Upper lobe of left lung (tissue), 6 donors: ENCODE measurements around the gene VAPA. TPM values are rescaled to one million over a fixed set of nuclear protein-coding genes. Genes with fewer than 3 reads are reported as not detected.

ENCODE experiments used
- ATAC-seq, 2 donors: fragments of 200-7000 bp; cut with Tn5 transposase; one replicate each; pipeline ENCODE4 v1.9.1; 2022; ENCODE audit warnings: mild to moderate bottlenecking in 2 of 2, moderate library complexity in 2 of 2; ENCODE audit not compliant: low FRiP score in 2 of 2
- DNase-seq, 2 donors: peaks; one replicate each; pipeline ENCODE4 v3.0.0-alpha.2; 2019 to 2020
- H3K27ac ChIP-seq, 4 donors: fragments of 200-600 bp; sonication (generic); one replicate each; pipeline ENCODE4 v1.5.1; 2016 to 2019
- H3K27me3 ChIP-seq, 4 donors: fragments of 200-600 bp; sonication (generic); one replicate each; pipeline ENCODE4 v1.5.1; 2017 to 2019
- H3K36me3 ChIP-seq, 4 donors: fragments of 200-600 bp; sonication (generic); one replicate each; pipeline ENCODE4 v1.5.1; 2016 to 2019
- H3K4me1 ChIP-seq, 4 donors: fragments of 200-600 bp; sonication (generic); one replicate each; pipeline ENCODE4 v1.5.1; 2018 to 2019
- H3K4me3 ChIP-seq, 4 donors: fragments of 200-600 bp; sonication (generic); one replicate each; pipeline ENCODE4 v1.5.1; 2017 to 2019; ENCODE audit warnings: mild to moderate bottlenecking in 2 of 4, moderate library complexity in 1 of 4
- H3K9me3 ChIP-seq, 4 donors: fragments of 200-600 bp; sonication (generic); one replicate each; pipeline ENCODE4 v1.5.1; 2018 to 2019
- EP300 ChIP-seq, 4 donors: sonication (generic); formaldehyde crosslinking; IDR thresholded peaks; one replicate each; pipeline ENCODE4 v1.5.1; 2017; ENCODE audit warnings: antibody characterized with exemption in 4 of 4, control low read depth in 2 of 4
- POLR2A ChIP-seq, 4 donors: fragments of 450-650 bp; IDR thresholded peaks; one replicate each; pipeline ENCODE4 v1.5.1; 2016 to 2017; ENCODE audit warnings: antibody characterized with exemption in 4 of 4, mild to moderate bottlenecking in 2 of 4
- POLR2AphosphoS5 ChIP-seq, 2 donors: sonication (generic); formaldehyde crosslinking; IDR thresholded peaks; one replicate each; pipeline ENCODE4 v1.5.1; 2017; ENCODE audit warnings: antibody characterized with exemption in 2 of 2
- WGBS, 2 donors: methylation state at CpG; one replicate each; pipeline ENCODE4 v1.1.5; 2017 to 2018; 5-methylcytosine and 5-hydroxymethylcytosine counted together
- total RNA-seq, 6 donors: library from RNA; depleted of rRNA in 4 of 6; stranded (reverse); fragments of >200 nt in 4 of 6; gene quantifications; one replicate each; pipeline versions ENCODE4 v1.1.0 to v1.2.1, GENCODE V29; 2016 to 2021
- TF ChIP-seq, protein P1 (sequence below), 6 experiments: fragments of 450-650 bp in 4 of 6; fragments of 200-600 bp in 2 of 6; sonication (generic) in 2 of 6; IDR thresholded peaks; one replicate each; pipeline ENCODE4 v1.5.1; 2016 to 2019; ENCODE audit warnings: antibody characterized with exemption in 6 of 6
- donor health status: DM: no; HTN: no; CAD: no; lungs with moderate emphysema.
- donor health status: DM: no; HTN: yes; CAD: no; lungs with severe emphysema.

The VAPA gene
- total RNA-seq, 6 donors from 2014 or later = 233 to 566 (median 285) TPM

DNA sequence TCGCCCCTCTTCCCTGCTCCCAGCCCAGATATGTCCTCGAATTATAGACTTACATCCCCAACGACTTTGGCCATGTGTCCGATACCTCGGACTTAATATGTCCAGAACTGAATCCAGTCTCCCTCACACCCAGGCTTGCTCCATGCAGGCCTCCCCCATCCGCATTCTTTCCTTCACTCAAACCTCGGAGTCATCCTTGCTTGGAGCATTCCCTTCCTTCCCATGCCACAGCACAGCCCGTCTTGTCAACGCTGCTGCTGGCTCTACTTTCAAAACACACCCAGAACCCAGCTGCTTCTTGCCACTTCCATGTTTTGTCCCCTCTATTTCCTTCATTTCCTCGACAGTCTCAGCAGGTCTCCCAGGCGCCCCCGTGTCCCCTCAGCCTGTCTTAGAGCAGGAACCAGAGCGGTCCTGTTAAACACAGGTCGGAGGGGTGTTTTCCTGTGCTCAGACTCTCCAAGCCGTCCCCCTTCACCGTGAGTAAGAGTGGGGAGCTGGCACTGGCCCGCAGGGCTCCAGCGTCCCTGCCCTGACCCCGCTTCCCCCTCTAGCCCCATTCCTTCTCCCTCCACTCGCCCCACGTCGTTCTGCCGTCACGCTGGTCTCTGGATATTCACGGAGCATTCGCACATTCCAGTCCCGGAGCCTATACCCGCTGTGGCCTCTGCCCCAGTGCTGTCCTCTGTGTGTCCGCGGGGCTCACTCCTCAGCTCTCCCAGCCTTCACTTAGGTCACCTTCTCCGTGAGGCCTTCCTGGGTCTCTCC lies 54.4 kb downstream of the VAPA start:
- no peaks in the 10 kb centered on the region for H3K27me3 ChIP-seq
- H3K27ac ChIP-seq = no peak overlapping the region
- DNase-seq (peak in 1 of 2 donors; percentile 43), ATAC-seq (peak in 1 of 2 donors; percentile 15)
- H3K36me3 ChIP-seq = no peaks in the 10 kb centered on the region
- WGBS, 2 donors = 58 to 62% methylated on average over 30 to 31 of the region's 31 CpGs
- H3K9me3 ChIP-seq = no peaks in the 10 kb centered on the region
- peak overlapping the region in 2 of 4 donors; percentile 20 for H3K4me3 ChIP-seq
- TF ChIP-seq POLR2A (IDR thresholded peaks at IDR 0.05) = no peak
- TF ChIP-seq, protein P1, sequence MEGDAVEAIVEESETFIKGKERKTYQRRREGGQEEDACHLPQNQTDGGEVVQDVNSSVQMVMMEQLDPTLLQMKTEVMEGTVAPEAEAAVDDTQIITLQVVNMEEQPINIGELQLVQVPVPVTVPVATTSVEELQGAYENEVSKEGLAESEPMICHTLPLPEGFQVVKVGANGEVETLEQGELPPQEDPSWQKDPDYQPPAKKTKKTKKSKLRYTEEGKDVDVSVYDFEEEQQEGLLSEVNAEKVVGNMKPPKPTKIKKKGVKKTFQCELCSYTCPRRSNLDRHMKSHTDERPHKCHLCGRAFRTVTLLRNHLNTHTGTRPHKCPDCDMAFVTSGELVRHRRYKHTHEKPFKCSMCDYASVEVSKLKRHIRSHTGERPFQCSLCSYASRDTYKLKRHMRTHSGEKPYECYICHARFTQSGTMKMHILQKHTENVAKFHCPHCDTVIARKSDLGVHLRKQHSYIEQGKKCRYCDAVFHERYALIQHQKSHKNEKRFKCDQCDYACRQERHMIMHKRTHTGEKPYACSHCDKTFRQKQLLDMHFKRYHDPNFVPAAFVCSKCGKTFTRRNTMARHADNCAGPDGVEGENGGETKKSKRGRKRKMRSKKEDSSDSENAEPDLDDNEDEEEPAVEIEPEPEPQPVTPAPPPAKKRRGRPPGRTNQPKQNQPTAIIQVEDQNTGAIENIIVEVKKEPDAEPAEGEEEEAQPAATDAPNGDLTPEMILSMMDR (IDR thresholded peaks at IDR 0.05) = no peak
- H3K4me1 ChIP-seq = peaks cover 8 to 27% (median 12%) of the 10 kb centered on the region in 4 donors

DNA sequence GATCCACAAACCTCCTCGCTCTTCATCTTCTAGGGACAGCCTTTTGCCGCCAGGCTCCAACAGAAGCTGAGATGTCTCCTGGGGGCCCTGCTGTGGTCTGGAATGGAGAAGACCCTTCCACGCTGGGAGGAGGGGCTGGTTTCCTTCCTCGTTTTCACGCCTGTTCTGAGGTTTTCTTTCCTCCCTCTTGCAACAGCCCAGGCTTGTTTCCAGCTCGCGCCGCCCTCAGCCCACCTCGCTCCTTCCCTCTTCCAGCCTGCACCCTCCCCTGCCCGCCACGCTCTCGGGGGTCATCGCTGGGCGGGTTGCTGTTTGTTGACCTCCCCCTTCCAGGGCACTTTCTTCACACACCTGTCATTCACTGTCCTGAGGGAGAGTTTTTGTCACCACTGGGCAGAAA lies 55.4 kb downstream of the VAPA start:
- H3K27me3 ChIP-seq = no peaks in the 10 kb centered on the region
- peak overlapping the region in 1 of 4 donors; percentile 2 for H3K4me3 ChIP-seq
- ATAC-seq (peak in 1 of 2 donors; percentile 6), DNase-seq (peak in 1 of 2 donors; percentile 65)
- no peaks in the 10 kb centered on the region for H3K9me3 ChIP-seq
- H3K36me3 ChIP-seq = no peaks in the 10 kb centered on the region
- TF ChIP-seq, protein P1 (IDR thresholded peaks at IDR 0.05) = no peak
- no peak for TF ChIP-seq EP300 (IDR thresholded peaks at IDR 0.05)
- TF ChIP-seq POLR2A (IDR thresholded peaks at IDR 0.05) = no peak
- TF ChIP-seq POLR2AphosphoS5 (IDR thresholded peaks at IDR 0.05) = no peak
- H3K27ac ChIP-seq = no peak overlapping the region
- WGBS, 2 donors = 49 to 80% methylated on average over 14 of the region's 14 CpGs
- peaks cover 8 to 27% (median 12%) of the 10 kb centered on the region in 4 donors for H3K4me1 ChIP-seq

GRCh38 chr18:9971313-9971920 lies 57.6 kb downstream of the VAPA start:
- peak in 1 of 2 donors; percentile 75 for DNase-seq
- peak; percentile 72 to 83 for ATAC-seq
- Histone ChIP-seq H3K36me3 (no peaks in the 10 kb centered on the region), H3K4me3 (no peak overlapping the region), H3K27ac (no peak overlapping the region), H3K27me3 (no peaks in the 10 kb centered on the region), H3K4me1 (peaks cover under 1 to 15% (median 4%) of the 10 kb centered on the region in 4 donors), H3K9me3 (peaks cover 0 to 9% (median 4%) of the 10 kb centered on the region in 4 donors)
- WGBS, 2 donors = 6 to 8% methylated on average over 4 of the region's 4 CpGs
- no peak for TF ChIP-seq POLR2A (IDR thresholded peaks at IDR 0.05)
- TF ChIP-seq, protein P1 (IDR thresholded peaks at IDR 0.05) = peak; percentile 66 to 91 (median 82)

GRCh38 chr18:9973470-9973869 lies 59.7 kb downstream of the VAPA start:
- H3K36me3 ChIP-seq = no peaks in the 10 kb centered on the region
- TF ChIP-seq POLR2A (IDR thresholded peaks at IDR 0.05) (no peak), POLR2AphosphoS5 (IDR thresholded peaks at IDR 0.05) (no peak), EP300 (IDR thresholded peaks at IDR 0.05) (no peak)
- TF ChIP-seq, protein P1 (IDR thresholded peaks at IDR 0.05) = no peak
- no peak for DNase-seq
- peaks cover 0 to 8% (median under 1%) of the 10 kb centered on the region in 4 donors for H3K4me1 ChIP-seq
- peak in 1 of 2 donors; percentile 46 for ATAC-seq
- H3K4me3 ChIP-seq = no peak overlapping the region
- 74 to 90% methylated on average over 4 of the region's 4 CpGs for WGBS, 2 donors
- no peaks in the 10 kb centered on the region for H3K27me3 ChIP-seq
- H3K27ac ChIP-seq = no peak overlapping the region
- peaks cover 0 to 9% (median 4%) of the 10 kb centered on the region in 4 donors for H3K9me3 ChIP-seq
